Measurements from ENCODE around the gene EMC10.

The EMC10 gene

GRCh38 chr19:50498219-50499056, 22.1 kb downstream of the EMC10 start:
- DNase-seq = no peak

- DNase-seq = peak; percentile 81
These were observed 23.9 kb downstream of the EMC10 start for GRCh38 chr19:50500060-50500752.

- peak; percentile 75 for DNase-seq
These were observed 24.4 kb downstream of the EMC10 start for GRCh38 chr19:50500753-50501151.

GRCh38 chr19:50501186-50501567, 24.9 kb downstream of the EMC10 start:
- no peak for DNase-seq

- DNase-seq = no peak
These were observed 25.5 kb downstream of the EMC10 start for GRCh38 chr19:50501568-50502475.

- DNase-seq = no peak
These were observed 29.7 kb downstream of the EMC10 start for GRCh38 chr19:50505856-50506611.

- DNase-seq = no peak
These were observed 30.4 kb downstream of the EMC10 start for GRCh38 chr19:50506700-50507099.

- no peak for DNase-seq
These were observed 31.1 kb downstream of the EMC10 start for GRCh38 chr19:50507376-50507775.

GRCh38 chr19:50508843-50509190, 32.5 kb downstream of the EMC10 start:
- no peak for DNase-seq

GRCh38 chr19:50509366-50509765, 33.1 kb downstream of the EMC10 start:
- no peak for DNase-seq

- peak; percentile 52 for DNase-seq
These were observed 33.9 kb downstream of the EMC10 start for GRCh38 chr19:50510121-50510670.

- no peak for DNase-seq
These were observed 34.4 kb downstream of the EMC10 start for GRCh38 chr19:50510700-50511068.

- DNase-seq = peak; percentile 99
These were observed 34.9 kb downstream of the EMC10 start, which contains the start of gene JOSD2 for GRCh38 chr19:50511069-50511822. JOSD2 (minus strand) TSS chr19:50511191; CDS start chr19:50510431, 760 bp downstream.

GRCh38 chr19:50512112-50512998, 36.0 kb downstream of the EMC10 start:
- peak; percentile 43 for DNase-seq

GRCh38 chr19:50512999-50513745, 36.9 kb downstream of the EMC10 start:
- DNase-seq = no peak

GRCh38 chr19:50513746-50514345, 37.5 kb downstream of the EMC10 start, which contains the start of gene ASPDH:
ASPDH (minus strand) TSS chr19:50513913; CDS start chr19:50513823, 90 bp downstream.
- no peak for DNase-seq

- DNase-seq = no peak
These were observed 38.2 kb downstream of the EMC10 start for GRCh38 chr19:50514346-50515167.

GRCh38 chr19:50515168-50515561, 38.9 kb downstream of the EMC10 start:
- DNase-seq = no peak
